Stimulated activated naive CD4-positive, alpha-beta T cell treated with Interleukin-2 at 50 U/mL for 16 hours (primary cell): ENCODE data around the gene FRAT2.

Experiments used
- DNase-seq: peaks from one replicate; lab custom pipeline; 2025; lab: John Stamatoyannopoulos, UW

Gene FRAT2

DNA sequence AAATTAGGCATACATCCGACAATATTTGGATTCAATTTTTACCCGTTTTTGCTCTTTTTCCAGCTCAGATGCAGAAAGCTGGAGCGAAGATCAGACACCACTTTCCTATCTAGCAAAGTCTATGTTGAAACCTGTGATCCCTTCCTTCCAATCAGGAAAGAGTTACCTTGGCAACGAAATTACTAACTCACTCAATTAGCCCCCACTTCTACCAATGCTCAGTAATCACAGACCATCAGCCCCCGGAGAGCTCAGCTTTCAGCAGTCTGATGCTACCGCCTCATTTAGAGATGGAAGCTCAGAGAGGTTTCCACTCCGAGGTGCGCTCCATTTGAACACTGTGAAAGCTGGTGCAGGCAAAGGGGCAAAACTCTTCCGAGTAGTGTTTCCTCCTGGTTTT lies 8.8 kb downstream of the FRAT2 start:
- no peak for DNase-seq

- DNase-seq: no peak
Measured at GRCh38 chr10:97323501-97323900, 11.0 kb downstream of the FRAT2 start.

DNA sequence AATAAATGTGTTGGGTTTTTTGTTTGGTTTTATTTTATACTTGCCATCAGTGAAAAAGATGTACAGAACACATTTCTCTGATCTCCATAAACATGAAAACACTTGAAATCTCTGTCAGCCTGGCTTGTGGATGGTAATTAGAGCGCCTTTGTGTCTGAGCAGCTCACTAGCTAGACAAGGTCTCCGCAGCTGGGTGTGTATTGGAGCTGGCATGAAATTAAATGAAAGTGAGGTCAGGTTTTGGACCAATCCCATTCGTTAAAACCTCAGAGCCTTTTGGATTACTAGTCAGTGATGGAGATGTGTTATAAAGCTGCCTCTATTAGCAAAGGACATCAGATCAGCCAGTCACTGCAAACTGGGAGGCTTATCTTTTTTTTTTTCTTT lies 12.7 kb downstream of the FRAT2 start:
- no peak for DNase-seq

- DNase-seq: no peak
Measured at GRCh38 chr10:97321032-97321803, 13.3 kb downstream of the FRAT2 start.

GRCh38 chr10:97320480-97321031 lies 14.0 kb downstream of the FRAT2 start:
- DNase-seq: peak; percentile 30

- peak; percentile 68 for DNase-seq
Measured at GRCh38 chr10:97319671-97320479, 14.7 kb downstream of the FRAT2 start.

DNA sequence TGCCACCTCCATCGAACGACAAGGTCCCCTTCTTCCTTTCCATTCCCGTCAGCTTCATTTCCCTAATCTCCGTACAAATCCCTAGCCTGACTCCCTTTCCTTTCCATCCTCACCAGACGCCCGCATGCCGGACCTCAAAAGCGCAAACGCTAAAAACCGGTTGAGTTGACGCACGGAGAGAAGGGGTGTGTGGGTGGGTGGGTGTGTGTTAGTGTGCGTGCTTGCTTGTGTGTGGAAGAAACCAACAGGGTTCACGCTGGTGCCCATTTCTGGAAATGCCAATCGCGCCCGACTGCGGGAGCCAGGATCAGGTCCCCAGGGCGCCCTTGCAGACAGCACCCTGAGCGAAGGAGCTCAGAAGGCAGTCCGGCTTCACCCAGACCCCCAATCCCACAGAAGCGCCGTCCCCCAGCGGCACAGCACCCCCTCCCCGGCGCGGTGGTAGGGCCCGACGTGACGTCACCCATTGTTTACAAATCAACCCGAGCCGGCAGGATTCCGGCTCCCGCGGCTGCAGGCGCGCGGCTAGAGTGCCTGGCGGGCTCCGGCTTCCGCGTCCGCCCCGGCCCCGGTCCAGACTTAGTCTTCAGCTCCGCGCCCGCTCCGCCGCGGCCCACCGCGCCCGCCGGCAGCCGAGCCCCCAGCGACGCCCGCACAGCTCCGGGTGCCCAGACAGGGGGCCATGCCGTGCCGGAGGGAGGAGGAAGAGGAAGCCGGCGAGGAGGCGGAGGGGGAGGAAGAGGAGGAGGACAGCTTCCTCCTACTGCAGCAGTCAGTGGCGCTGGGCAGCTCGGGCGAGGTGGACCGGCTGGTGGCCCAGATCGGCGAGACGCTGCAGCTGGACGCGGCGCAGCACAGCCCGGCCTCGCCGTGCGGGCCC lies 15.5 kb downstream of the FRAT2 start, which contains the start of gene FRAT1:
Gene FRAT1, plus strand, starts transcription at position 500 of the 880 bp plus-strand sequence. Its CDS starts 183 bp downstream, at position 683.
- peak; percentile 82 for DNase-seq

DNA sequence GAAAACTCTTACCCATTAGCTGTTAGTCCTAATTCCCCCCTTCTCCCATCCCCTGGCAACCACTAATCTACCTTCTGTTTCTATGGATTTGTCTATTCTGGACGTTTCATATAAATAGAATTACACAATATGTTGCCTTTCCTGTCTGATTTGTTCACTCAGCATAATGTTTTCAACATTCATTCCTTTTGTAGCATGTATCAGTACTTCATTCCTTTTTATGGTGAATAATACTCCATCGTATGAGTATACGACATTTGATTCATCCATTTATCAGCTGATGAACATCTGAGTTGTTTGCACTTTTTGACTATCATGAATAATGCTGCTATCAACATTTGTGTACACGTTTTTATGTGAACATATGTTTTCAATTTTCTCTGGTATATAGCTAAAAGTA lies 19.9 kb downstream of the FRAT2 start:
- DNase-seq: no peak

- DNase-seq: no peak
Measured at GRCh38 chr10:97312897-97313296, 21.6 kb downstream of the FRAT2 start.

DNA sequence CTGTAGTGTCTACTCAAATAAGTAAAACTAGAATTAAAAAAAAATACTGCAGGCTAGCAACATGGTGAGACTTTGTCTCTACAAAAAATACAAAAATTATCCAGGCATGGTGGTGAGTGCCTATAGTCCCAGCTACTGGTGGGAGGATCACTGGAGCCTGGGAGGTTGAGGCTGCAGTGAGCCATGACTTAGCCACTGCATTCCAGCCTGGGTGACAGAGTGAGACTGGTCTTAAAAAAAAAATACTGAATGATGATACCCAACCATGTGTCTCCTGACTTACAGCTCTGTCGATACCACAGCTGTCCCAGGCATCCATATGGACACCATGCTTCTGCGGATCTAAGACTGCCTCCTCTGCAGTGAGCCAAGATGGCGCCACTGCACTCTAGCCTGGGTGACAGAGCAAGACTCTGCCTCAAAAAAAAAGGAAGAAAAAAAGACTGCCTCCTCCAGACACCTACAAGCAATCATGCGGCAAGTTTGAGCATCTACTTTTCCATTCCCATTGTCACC lies 23.4 kb downstream of the FRAT2 start:
- DNase-seq: no peak

DNA sequence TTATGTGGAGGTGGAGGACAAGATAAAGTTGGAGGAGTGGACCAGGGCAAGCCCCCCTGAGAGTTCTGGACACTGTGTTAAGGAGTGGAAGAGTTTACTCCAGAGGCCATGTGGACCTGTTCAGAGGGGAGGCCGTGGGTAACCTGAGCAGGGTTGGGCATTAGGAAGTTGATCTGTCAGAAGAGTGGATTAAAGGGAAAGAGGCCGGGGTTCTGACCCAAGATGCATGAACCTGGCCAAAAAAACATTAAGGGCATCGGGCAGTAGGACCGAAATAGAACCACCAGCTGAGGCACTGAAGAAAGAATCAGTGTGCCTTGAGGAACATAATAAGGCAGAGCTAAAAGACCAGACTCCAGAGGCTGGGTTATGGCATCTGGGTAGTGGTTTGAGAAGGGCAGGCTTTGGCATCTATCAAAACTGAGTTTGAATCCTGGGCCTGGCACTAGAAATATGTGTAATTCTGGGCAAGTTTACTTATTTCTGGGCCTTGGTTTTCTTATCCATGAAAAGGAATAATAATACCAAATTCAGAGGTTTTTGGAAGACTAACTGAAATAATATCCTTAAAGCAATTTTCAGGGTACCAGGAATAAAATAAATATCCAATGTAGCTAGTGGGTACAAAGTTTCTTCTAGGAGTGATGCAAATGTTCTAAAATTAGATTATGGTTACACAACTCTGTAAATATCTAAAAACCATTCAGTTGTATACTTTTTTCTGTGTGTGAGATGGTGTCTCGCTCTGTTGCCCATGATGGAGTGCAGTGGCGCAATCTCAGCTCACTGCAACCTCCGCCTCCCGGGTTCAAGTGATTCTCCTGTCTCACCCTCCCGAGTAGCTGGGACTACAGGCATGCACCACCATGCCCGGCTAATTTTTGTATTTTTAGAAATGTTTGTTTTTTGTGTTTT lies 26.4 kb downstream of the FRAT2 start:
- DNase-seq: no peak

- DNase-seq: no peak
Measured at GRCh38 chr10:97307441-97307840, 27.1 kb downstream of the FRAT2 start.

GRCh38 chr10:97302088-97302791 lies 32.3 kb downstream of the FRAT2 start:
- no peak for DNase-seq

DNA sequence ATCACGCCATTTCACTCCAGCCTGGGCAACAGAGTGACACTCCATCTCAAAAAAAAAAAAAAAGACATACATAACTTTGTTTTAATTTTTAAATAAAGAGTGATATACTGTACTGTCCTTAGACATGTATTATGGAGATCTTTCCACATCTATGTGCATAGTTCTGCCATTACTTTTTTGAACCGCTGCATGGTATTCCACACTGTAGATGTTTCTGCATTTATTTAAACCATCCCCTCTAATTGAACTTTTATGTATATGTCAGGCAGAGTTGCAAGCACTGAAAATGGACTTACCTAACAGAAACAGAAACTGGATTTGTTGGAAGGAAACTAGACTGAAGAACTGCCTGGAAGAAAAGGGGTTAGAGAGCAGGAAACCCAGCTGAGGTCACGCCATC lies 33.5 kb downstream of the FRAT2 start:
- no peak for DNase-seq

DNA sequence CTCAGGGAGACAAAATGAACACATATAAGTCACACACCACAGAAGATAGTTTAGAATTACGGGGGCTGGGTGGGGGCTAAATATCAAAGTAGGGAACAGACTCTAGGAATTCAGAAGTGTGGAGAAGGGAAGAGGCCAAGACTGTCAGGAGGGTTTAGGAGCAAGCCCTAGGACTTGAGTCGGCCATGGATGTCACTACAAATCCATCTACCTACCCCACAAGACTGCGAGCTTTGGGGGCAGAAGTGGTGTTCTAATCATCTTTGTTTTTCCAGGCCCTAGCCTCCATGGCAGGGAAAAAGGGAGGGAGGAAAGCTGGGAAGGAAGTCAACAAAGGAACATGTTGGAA lies 36.3 kb downstream of the FRAT2 start:
- DNase-seq: no peak

DNA sequence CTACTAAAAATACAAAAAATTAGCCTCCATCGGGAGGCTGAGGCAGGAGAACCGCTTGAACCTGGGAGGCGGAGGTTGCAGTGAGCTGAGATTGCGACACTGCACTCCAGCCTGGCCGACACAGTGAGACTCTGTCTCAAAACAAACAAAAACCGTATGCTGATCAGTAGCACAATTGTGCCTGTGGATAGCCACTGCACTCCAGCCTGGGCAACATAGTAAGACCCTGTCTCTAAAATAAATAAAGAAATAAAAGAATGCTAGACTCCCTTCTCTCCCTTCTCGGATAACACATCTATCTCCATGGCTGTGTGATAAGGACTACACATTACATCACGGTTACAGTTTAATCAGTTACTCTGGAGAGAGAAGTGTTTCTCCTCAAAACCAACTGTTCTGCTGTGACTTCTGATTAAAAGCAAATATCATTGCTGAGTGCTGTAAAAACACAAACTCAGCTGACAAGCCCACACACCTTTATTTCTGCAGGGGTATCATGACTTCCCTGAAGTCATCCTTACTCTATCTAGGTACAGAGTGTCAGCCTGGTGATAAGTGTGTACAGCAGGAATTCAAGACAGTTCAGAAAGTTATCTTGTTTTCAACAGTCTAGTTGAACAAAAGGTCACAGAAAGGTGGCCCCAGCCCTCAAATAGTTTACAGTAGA lies 36.8 kb downstream of the FRAT2 start:
- no peak for DNase-seq

DNA sequence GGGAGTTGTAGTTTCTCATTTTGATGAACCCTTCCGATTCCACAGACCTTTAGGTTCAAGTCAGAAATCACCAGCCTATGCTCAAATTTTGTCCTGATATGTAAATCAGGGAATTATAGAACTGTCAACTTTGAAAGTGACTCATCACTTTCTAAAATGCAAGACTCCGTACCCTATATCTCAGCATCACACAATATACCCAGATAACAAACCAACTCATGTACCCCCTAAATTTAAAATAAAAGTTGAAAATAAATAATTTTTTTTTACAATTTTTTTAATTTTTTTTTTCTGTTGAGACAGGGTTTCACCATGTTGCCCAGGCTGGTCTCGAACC lies 41.7 kb downstream of the FRAT2 start:
- no peak for DNase-seq

- peak; percentile 95 for DNase-seq
Measured at GRCh38 chr10:97292097-97292861, 42.2 kb downstream of the FRAT2 start, which contains the start of gene ARHGAP19. Gene ARHGAP19, minus strand, starts transcription at chr10:97292637. Its CDS starts 10 bp downstream, at chr10:97292627.
